ENCODE results near the gene NLRP3. TPM values are rescaled to one million over a fixed set of nuclear protein-coding genes. Genes with fewer than 3 reads are reported as not detected.
"Not testable (repeated sequence)": the region's sequence is repeated elsewhere in the genome, so short reads cannot be mapped to it uniquely, and the experiment has no call there.

The NLRP3 gene
- total RNA-seq, 1 experiment from 2014 or later = 0.24 TPM

DNA sequence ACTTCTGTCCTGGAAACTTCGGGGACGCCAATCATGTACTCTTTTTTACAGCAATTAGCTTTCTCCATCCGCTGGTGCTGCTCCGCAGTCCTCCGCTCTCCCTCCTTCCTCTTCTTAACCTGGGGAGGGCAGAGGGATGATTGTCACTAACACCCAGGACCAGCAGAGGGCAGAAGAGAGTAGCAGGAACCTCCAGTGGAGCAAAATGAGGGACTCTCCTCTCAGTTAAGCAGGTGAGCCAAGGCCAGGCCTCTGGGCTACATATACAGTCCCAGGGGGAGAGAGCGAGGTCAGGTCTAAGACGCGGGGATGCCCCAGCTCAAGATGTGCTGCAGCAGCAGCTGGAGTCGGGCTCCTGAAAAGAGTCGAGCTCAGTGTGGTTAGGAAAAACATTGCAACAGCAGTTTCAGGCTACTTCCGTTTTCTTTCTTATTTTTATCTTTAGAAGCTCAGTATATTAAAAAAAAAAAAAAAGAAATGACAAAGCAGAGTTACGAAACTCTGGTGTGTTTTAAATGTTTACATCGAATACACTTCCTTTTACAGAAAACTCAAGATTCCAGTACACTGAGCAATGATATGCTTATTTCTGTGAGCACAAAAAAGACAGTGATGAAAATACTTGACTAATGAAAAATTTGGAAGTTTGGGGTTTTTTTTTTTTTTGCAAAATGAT, 25.7 kb upstream of the NLRP3 start:
- peak; percentile 81 for DNase-seq (ENCODE audit: low spot score)

DNA sequence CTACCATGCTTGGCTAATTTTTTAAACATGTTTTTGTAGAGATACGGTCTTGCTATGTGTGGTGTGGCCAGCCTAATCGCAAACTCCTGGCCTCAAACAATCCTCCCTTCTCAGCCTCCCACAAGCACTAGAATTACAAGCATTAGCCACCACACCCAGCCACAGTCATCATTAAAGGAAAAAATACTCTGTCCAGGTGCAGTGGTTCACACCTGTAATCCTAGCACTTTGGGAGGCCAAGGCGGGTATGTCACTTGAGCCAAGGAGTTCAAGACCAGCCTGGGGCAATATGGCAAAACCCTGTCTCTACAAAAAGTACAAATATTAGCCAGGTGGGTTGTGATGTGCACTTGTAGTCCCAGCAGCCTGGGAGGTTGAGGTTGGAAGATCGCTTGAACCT, 25.0 kb upstream of the NLRP3 start:
- DNase-seq (ENCODE audit: low spot score) = no peak

DNA sequence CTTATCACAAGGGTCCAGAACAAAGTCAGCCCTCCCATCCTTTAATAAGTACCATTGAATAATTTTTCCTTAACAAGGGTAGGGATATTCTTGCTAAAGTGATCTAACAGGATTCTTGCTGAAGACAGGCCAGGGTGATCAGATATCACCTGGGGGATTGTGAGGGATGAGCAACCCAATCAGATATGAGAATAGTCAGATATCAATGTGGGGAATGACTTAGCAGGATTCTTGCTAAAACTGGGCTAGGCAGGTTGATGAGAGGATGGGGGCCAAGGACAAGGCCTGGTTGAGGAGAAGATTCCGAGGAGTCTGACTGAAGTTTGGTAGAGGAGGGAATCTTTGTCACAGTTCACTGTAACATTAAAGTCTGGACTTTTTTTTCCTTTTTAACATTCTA, 23.9 kb upstream of the NLRP3 start:
- no peak for DNase-seq (ENCODE audit: low spot score)

DNA sequence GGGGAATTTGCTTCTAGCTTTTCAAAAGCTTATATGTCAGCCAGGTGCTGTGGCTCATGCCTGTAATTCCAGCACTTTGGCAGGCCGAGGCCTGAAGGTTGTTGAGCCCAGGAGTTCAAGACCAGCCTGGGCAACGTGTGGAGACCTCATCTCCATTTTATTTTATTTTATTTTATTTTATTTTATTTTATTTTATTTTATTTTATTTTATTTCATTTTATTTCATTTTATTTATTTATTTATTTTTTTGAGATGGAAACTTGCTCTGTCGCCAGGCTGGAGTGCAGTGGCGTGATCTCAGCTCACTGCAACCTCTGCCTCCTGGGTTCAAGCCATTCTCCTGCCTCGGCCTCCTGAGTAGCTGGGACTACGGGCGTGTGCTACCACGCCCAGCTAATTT, 20.9 kb upstream of the NLRP3 start:
- DNase-seq (ENCODE audit: low spot score) = not testable (repeated sequence)

DNA sequence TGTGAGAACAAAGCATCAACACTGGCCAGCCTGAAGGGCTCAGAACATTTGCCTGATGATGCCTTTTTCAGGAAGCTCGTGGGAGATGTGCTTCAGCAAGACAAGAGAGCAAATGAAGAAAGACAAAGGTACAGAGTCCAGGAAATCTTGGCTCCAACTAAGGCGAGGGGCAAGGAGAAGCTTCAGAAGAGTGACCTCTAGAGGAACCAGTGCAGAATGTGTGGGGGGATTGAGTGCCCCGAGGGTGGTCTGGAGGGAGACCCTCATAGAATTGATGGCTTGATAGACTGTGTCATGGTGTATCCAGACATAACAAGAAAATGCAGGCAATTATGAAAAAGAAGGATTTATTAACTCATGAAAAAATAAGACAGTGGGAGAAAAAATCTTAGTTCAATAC, 15.3 kb upstream of the NLRP3 start:
- no peak for DNase-seq (ENCODE audit: low spot score)

DNA sequence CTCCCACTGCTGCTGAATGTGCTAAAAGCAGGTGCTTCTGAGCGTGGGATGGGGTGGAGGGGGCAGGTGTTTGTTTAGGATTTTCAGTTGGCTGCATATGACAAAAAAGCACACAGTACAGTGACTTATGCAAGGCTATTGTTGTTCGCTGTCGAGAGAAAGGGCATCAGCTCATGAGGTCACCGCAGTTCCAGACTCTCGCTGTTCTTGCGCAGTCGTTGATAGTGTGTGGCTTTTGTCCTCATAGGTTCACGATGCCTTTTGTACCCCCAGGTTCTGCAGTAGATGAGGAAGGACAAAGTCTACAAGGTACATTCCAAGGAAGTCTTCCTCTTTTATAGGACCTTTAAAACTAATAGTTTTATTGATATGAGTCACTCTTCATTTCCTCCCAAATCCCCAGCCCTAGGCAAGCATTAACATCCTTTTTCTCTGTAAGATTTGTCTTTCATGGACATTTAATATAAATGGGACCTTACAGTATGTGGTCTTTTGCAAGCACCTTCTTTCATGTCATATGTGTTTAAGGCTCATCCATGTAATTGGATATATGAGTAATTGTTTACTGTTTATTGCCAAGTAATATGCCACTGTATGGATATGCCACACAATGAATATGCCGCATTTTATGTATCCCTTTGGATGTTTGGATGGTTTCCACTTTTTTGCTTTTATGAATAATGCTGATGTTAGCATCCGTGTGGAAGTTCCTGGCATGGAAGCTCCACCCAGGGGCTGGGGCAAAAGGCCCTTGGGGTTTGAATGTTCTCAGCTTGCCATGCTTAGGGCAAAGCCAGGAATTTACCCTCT, 14.5 kb upstream of the NLRP3 start:
- peak; percentile 30 for DNase-seq (ENCODE audit: low spot score)

DNA sequence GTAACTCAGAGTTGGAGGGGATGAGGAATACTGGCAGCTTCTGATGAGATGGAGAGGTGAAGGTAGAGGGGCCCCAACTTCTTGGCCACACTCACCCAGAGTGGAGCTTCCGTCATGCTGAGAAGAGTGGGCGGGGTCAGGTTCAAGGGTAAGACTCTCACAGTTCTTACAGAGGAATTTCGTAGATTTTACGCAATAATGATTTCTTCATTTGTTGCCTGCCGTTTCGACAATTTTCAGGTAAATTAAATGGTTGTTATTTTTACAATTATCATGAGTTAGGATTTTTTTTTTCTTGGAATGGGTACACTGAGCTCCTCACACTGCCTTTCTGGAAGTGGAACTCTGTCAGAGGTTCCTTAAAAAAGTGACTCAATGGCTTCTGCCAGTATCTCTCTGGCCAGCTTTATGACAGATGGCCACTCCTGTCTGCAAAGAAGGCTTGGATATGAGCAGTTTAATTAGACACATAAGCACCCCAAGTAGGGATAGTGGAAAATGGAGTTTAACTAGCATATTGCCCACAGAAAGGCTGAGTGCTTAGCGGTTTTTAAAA, 13.8 kb upstream of the NLRP3 start:
- DNase-seq (ENCODE audit: low spot score) = no peak

DNA sequence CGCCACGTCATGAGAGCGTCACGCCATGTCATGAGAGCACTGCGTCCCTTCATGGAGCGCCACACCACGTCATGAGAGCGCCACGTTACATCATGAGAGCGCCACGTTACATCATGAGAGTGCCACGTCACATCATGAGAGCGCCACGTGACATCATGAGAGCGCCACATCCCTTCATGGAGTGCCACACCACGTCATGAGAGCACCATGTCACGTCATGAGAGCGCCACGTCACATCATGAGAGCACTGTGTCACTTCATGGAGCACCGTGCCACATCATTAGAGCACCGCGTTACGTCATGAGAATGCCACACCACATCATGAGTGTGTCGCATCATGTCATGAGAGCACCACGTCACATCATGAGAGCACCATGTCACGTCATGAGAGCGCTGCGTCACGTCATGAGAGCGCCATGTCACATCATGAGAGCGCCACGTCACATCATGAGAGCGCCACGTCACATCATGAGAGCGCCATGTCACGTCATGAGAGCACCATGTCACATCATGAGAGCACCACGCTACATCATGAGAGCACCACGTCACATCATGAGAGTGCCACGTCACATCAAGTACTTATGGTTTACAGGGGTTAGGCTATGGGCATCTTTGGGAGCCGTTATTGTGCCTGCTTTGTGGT, 9.8 kb upstream of the NLRP3 start:
- no peak for DNase-seq (ENCODE audit: low spot score)

DNA sequence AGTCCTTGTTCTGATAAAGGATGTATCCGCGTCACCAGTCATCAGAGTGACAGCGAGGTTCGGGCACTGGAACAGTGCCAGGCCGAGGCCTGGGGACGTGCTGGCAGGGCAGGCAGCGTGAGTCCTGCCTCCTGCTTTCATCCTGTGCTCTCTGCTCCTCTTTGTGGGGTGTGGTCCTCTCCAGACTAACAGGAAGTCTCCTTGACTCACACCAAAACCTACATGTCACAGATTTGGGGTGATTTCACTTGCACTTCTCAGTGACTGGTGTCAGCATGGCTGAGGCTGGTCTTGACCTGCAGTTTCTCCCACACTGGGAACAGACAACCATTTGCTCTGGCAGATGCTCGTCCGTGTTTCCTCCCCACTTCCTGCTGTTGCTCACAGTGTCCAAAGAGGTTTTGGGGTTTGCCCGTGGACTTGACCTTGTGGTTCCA, 8.8 kb upstream of the NLRP3 start:
- peak; percentile 56 for DNase-seq (ENCODE audit: low spot score)

DNA sequence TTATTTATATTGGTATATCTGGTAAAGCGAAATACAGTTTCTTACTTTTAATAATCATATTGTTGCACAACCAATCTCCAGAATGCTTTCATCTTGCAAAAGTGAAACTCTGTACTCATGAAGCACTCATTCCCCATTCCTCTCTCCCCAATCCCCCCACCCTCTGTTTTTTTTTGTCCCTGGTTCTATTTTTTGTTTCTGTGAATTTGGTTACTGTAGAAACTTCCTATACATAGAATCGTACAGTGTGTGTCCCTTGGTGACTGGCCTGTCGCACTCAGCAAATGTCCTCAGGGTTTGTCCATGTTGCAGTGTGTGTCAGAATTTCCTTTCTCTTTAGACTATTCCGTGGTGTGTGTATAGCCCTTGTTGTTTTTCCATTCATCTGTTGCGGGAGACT, 7.9 kb upstream of the NLRP3 start:
- no peak for DNase-seq (ENCODE audit: low spot score)

DNA sequence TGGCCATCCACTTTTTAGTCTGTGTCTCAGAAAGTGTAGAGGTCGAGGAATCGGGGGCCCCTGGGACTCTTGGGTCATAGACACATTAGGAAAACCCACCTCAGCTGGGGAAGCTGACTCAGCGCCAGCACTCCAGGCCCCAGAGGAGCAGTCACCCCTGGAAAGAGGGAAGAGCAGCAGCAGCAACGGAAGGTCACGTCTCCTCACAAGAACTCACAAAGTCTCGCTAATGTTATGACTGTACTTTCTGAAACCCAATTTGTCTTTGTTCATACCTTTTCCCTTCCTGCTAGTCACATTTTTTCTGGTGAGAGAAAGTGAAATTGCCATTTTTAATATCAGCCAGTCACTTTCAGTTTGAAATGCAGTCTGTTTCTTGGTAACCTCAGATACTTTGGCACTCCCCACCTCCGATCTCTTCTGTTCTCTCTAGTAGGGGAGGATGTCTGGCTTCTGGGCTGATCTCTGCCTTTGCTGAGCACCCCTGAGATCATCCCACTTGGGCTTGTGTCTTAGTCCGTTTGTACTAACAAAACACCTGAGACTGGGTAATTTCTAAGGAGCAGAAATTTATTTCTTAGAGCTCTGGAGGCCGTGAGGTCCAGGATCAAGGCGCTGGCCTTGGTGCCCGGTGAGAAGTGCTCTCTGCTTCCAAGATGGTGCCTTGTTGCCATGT, 6.0 kb upstream of the NLRP3 start:
- DNase-seq (ENCODE audit: low spot score) = no peak

DNA sequence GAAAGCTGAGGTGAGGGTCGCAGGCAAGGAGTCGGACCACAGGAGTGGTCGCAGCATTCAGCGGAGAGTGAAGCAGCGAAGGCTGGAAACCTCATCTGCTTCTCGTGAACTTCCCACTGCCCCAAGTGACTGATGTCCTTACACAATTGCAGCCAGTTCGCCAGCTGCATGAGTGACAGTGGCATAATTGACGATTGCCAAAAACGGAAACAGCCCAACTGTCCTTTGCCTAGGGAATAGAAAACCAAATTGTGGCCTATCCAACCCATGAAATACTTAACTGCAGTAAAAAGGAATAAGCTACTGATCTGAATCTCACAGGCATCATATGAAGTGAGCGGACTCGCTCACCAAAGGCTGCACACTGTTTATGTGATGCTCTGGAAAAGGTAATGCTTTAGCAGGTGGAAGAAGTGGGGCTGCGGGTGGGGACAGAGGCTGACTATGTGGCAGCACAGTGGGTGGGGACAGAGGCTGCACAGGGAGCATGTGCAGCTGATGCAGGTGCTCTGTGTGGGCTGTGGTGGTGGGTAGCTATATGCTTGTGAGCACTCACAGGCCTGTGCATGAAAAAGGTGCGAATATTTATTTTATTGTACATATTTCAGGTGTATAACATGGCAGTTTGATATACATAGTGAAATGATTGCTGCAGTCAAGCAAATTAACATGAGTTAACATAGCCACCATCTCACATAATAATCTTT, 4.2 kb upstream of the NLRP3 start:
- no peak for DNase-seq (ENCODE audit: low spot score)

DNA sequence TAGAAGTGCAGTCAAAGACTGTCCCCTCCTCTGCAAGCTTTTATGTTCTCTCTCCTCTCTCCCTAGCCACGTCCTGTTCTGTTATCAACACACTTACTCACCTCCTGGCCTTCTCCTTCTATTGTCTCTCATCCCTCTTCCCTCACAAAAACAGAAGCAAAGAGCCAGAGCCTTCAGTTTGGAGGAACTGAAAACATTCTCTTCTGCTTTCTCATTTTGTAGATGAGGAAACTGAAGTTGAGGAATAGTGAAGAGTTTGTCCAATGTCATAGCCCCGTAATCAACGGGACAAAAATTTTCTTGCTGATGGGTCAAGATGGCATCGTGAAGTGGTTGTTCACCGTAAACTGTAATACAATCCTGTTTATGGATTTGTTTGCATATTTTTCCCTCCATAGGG, 1.9 kb downstream of the NLRP3 start:
- DNase-seq (ENCODE audit: low spot score) = no peak

DNA sequence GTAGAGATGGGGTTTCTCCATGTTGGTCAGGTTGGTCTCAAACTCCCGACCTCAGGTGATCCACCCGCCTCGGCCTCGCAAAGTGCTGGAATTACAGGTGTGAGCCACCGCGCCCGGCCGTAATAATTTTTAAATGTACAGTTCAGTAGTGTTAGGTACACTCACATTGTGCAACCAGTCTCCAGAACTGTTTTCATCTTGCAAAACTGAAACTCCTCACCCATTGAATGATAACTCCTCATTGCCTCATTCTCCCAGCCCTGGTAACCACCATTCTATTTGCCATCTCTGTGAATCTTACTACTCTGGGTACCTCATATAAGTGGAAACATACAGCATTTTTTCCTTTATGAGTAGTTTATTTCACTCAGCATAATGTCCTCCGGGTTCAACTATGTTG, 3.4 kb downstream of the NLRP3 start:
- no peak for DNase-seq (ENCODE audit: low spot score)

DNA sequence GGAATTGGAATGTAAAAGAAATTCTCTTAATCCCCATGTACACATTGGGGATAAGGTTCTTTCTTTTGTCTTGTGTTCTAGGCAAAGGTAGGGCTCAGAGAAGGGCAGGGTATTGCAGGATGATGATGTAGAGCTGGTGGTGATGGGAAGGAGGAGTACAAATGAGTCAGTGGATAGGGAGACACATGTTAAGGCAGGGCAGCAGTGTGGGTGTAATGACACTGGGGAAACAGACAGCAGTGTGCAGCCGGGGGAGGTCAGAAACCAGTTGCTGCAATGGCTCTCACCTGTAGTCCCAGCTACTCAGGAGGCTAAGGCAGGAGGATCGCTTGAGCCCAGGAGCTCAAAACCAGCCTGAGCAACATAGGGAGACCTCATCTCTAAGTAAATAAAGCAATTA, 5.1 kb downstream of the NLRP3 start:
- no peak for DNase-seq (ENCODE audit: low spot score)

DNA sequence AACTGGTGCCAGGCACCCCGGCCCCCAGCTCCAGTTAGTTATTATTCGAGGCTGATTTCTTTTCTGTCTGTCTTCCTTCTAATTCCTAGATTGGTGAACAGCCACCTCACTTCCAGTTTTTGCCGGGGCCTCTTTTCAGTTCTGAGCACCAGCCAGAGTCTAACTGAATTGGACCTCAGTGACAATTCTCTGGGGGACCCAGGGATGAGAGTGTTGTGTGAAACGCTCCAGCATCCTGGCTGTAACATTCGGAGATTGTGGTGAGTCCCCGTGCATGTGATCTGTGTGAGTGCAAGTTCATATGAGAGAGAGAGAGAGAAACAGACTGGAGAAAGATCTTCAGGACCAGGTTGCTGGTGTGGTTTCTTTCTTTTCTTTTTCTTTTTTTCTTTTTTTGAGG, 13.5 kb downstream of the NLRP3 start:
- DNase-seq (ENCODE audit: low spot score) = no peak

DNA sequence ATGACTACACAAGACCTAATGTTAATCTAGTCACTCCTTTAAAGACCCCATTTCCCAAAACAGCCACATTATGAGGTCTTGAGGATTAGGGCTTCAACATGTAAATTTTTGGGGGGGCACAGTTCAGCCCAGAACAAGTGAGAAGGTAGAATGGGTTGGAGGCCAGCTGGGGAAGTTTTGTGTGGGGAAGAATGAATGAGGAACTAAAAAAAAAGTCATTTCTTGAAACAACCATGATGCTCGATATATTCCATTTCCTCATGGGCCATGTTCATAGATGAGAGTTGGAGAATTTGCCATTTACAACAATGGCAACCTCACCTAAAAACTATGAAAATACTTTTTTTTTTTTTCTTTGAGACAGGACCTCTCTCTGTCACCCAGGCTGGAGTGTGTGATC, 14.5 kb downstream of the NLRP3 start:
- no peak for DNase-seq (ENCODE audit: low spot score)

DNA sequence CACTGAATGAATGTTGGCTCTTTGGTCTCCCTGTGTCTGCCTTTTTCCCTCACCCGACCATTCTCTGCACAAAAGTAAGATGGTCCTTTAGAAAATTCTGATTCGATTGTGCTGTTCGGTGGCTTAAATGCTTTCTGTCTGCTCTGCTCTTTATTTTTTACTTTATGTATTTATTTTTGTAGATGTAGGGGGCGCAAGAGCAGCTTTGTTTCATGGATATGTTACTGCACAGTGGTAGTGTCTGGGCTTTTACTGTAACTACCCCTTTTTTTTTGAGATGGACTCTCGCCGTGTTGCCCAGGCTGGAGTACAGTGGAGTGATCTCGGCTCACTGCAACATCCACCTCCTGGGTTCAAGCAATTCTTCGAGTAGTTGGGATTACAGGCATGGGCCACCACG, 15.7 kb downstream of the NLRP3 start:
- no peak for DNase-seq (ENCODE audit: low spot score)

DNA sequence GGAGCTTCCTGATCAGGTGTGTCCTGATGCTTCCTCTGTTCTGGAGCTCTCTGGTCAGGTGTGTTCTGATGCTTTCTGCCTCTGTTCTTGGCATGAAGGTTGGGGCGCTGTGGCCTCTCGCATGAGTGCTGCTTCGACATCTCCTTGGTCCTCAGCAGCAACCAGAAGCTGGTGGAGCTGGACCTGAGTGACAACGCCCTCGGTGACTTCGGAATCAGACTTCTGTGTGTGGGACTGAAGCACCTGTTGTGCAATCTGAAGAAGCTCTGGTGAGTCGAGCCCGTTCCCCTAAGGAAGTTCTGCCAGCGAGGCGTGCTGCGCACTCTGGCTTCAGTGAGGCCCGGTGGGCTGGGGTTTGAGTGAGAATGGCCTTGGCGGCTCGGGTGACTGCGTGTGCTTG, 18.0 kb downstream of the NLRP3 start:
- no peak for DNase-seq (ENCODE audit: low spot score)

DNA sequence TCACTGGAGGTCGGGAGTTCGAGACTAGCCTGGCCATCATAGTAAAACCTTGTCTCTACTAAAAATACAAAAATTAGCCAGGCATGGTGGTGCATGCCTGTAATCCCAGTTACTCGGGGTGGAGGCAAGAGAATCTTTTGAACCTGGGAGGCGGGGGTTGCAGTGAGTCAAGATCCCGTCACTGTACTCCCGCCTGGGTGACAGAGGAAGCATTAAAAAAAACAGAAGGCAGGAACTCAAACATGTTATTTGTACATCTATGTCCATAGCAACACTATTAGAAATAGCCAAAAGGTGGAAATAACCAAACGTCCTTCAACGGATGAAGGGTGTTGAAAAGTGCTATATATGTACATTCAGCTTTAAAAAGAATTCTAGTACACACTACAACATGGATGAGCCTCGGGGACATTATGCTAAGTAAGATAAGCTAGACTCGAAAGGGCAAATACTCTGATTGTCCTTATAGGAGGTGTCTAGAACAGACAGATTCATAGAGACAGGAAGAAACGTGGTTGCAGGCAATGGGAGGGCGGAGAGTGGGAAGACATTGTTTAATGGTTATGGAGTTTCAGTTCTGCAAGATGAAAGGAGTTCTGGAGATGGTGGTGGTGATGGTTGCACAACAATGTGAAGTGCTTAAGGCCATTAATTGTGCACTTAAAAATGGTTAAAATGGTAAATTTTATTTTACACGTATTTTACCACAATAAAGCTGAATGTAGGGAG, 19.2 kb downstream of the NLRP3 start:
- DNase-seq (ENCODE audit: low spot score) = no peak

DNA sequence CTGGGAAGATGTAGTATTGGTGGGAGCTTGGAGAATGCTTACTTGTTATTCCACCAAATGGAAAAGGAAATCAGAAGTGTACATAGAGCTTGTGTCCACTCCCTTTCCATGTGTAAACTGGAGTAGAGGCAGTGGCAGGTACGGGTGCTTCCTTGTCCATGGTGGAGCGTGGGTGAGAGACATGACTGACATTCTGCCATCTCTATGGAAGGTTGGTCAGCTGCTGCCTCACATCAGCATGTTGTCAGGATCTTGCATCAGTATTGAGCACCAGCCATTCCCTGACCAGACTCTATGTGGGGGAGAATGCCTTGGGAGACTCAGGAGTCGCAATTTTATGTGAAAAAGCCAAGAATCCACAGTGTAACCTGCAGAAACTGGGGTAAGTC, 19.8 kb downstream of the NLRP3 start:
- DNase-seq (ENCODE audit: low spot score) = no peak

Measured in A172 (cell line).